PC-3 (cell line): ENCODE data around the gene IQGAP3. TPM values are rescaled to one million over a fixed set of nuclear protein-coding genes. Genes with fewer than 3 reads are reported as not detected.
A peak's percentile ranks its signal among the peaks of the same experiment; 100 is the strongest.

ENCODE experiments used
- ATAC-seq: fragments of 200-7000 bp; cut with Tn5 transposase; 2 replicates; pipeline ENCODE4 v1.9.1; 2020; ENCODE audit warnings: mild to moderate bottlenecking, moderate library complexity
- BruUV-seq: library from RNA; stranded (reverse); fragments of 400-500 nt; replicated peaks from 2 replicates; lab custom pipeline; 2021; lab: Mats Ljungman, UMichigan
- CTCF ChIA-PET: fragments of 300-600 bp; sonication (Branson Sonifier 250); formaldehyde crosslinking; loops from one replicate; lab custom pipeline; 2022; ENCODE audit warnings: antibody characterized with exemption; lab: Charles Lee
- POLR2A ChIA-PET: fragments of 300-600 bp; sonication (Branson Sonifier 250); formaldehyde crosslinking; loops from one replicate; lab custom pipeline; 2022; ENCODE audit warnings: antibody characterized with exemption; ENCODE audit not compliant: unreplicated experiment; lab: Charles Lee
- DNase-seq: peaks from one replicate; pipeline ENCODE4 v3.0.0-alpha.2; 2015
- H2AFZ ChIP-seq: fragments of 300-600 bp; sonication (generic); 2 replicates; pipeline ENCODE4 v1.6.0; 2016; ENCODE audit warnings: antibody characterized with exemption, low read length
- H3F3A ChIP-seq: fragments of 300-600 bp; sonication (generic); one replicate; pipeline ENCODE4 v1.6.0; 2017; ENCODE audit warnings: antibody characterized with exemption, low read length, control low read depth, mild to moderate bottlenecking; ENCODE audit not compliant: unreplicated experiment
- H3K27ac ChIP-seq: fragments of 300-600 bp; sonication (generic); 2 replicates; pipeline ENCODE4 v1.5.1; 2016; ENCODE audit warnings: mild to moderate bottlenecking, low read length
- H3K27me3 ChIP-seq: fragments of 300-600 bp; sonication (generic); 2 replicates; pipeline ENCODE4 v1.6.1; 2016; ENCODE audit warnings: low read length, mixed read lengths
- H3K36me3 ChIP-seq: fragments of 300-600 bp; sonication (generic); 2 replicates; pipeline ENCODE4 v1.6.1; 2016; ENCODE audit warnings: low read depth, mixed run types, low read length, mixed read lengths
- H3K4me1 ChIP-seq: fragments of 300-600 bp; sonication (generic); 2 replicates; pipeline ENCODE4 v1.5.1; 2016; ENCODE audit warnings: low read length; ENCODE audit not compliant: insufficient read depth
- H3K4me2 ChIP-seq: fragments of 300-600 bp; sonication (generic); 2 replicates; pipeline ENCODE4 v1.6.0; 2016; ENCODE audit warnings: low read length
- H3K4me3 ChIP-seq: fragments of 300-600 bp; sonication (generic); 2 replicates; pipeline ENCODE4 v1.5.1; 2016; ENCODE audit warnings: mild to moderate bottlenecking, low read length, mixed read lengths
- H3K79me2 ChIP-seq: fragments of 300-600 bp; sonication (generic); 2 replicates; pipeline ENCODE4 v1.6.1; 2017; ENCODE audit warnings: low read length, mixed read lengths
- H3K9ac ChIP-seq: fragments of 300-600 bp; sonication (generic); 2 replicates; pipeline ENCODE4 v1.6.0; 2016; ENCODE audit warnings: mild to moderate bottlenecking, low read length
- H3K9me2 ChIP-seq: fragments of 300-600 bp; sonication (generic); replicated peaks from 2 replicates; pipeline ENCODE4 v1.6.1; 2016; ENCODE audit warnings: mixed run types, low read length, mixed read lengths
- H3K9me3 ChIP-seq: fragments of 300-600 bp; sonication (generic); 2 replicates; pipeline ENCODE4 v1.6.1; 2016; ENCODE audit warnings: low read length, mixed read lengths
- H4K20me1 ChIP-seq: fragments of 300-600 bp; sonication (generic); 2 replicates; pipeline ENCODE4 v1.6.1; 2016; ENCODE audit warnings: low read length, mixed read lengths
- EZH2 ChIP-seq: fragments of 300-600 bp; sonication (generic); IDR thresholded peaks from one replicate; pipeline ENCODE4 v1.6.1; 2017; ENCODE audit warnings: antibody characterized with exemption, mild to moderate bottlenecking, low read length; ENCODE audit not compliant: unreplicated experiment
- EZH2phosphoT487 ChIP-seq: fragments of 300-600 bp; sonication (generic); IDR thresholded peaks from 2 replicates; pipeline ENCODE4 v1.6.1; 2018; ENCODE audit warnings: mild to moderate bottlenecking, antibody characterized with exemption, low read length, borderline replicate concordance
- intact Hi-C: fragments of 100-400 bp; cut with micrococcal nuclease; formaldehyde crosslinking; loops from 2 replicates; pipeline ENCODE4 v1.9.0; 2023
- total RNA-seq: library from RNA; depleted of rRNA; stranded (reverse); fragments of >200 nt; gene quantifications from 2 replicates; pipeline ENCODE4 v1.2.3, GENCODE V29; 2014
- TF ChIP-seq, protein P1 (sequence below): fragments of 300-600 bp; sonication (generic); conservative IDR thresholded peaks from 2 replicates; pipeline ENCODE4 v1.5.1; 2017; ENCODE audit warnings: antibody characterized with exemption, low read depth, mild to moderate bottlenecking, low read length

IQGAP3 gene
- total RNA-seq, 1 experiment from 2014 or later = 54.3 TPM

DNA sequence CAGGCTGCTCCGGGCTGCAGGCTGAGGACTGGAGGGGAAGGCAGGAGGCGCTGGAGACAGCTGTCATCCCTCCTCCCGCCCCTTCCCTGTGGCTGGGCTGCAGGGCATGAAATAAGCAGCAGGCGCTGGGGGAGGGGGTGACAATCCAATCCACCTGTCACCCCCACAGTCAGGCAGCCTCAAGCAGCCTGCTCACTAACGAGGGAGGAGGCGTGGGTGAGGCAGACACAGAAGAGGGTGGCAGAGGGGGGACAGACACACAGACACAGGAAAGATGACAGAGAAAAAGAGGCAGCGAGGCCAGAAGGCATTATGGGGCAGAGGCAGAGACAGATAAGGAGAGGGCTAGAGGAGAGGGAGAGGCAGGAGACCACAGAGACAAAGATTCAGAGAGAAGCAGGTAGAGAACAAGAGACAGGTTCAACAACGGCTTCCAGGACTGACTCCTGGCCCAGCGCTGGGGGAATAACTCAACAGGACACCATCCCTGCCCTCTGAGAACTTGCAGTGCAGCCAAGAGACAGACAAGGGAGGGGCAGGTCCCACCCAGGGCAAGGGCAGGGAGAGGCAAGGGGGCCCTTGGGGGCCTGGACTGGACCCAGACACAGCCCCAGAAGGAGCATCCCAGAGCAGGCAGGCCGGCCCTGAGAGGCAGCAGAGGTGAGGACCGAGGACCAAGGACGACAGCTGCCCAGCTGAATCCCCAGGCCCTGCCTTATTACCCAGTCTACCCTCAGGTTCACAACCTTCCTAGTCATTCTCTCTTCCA lies 83.0 kb downstream of the IQGAP3 start:
- no peak for DNase-seq
- intact Hi-C loops = no loop called here
- peaks cover 83% of the 10 kb centered on the region for H3K79me2 ChIP-seq
- POLR2A ChIA-PET = interaction anchor here (0.6 kb wide), 1 partner anchor 32 kb away, joined by 3 read pairs; no protein-coding TSS in a partner anchor
- H3K4me2 ChIP-seq = no peak overlapping the region
- H3K9me3 ChIP-seq = no peaks in the 10 kb centered on the region
- H3K27ac ChIP-seq = no peak overlapping the region
- 0 out of 2 replicates have a peak, but pooled peaks have one; percentile 11 for ATAC-seq
- H3K36me3 ChIP-seq = no peaks in the 10 kb centered on the region
- no peak overlapping the region for H2AFZ ChIP-seq
- no peaks in the 10 kb centered on the region for H3F3A ChIP-seq
- no peak overlapping the region for H3K9ac ChIP-seq
- no peaks in the 10 kb centered on the region for H3K9me2 ChIP-seq
- peaks cover 19% of the 10 kb centered on the region for H3K4me1 ChIP-seq
- H3K4me3 ChIP-seq = no peak overlapping the region
- no peak for TF ChIP-seq EZH2
- TF ChIP-seq, protein P1, sequence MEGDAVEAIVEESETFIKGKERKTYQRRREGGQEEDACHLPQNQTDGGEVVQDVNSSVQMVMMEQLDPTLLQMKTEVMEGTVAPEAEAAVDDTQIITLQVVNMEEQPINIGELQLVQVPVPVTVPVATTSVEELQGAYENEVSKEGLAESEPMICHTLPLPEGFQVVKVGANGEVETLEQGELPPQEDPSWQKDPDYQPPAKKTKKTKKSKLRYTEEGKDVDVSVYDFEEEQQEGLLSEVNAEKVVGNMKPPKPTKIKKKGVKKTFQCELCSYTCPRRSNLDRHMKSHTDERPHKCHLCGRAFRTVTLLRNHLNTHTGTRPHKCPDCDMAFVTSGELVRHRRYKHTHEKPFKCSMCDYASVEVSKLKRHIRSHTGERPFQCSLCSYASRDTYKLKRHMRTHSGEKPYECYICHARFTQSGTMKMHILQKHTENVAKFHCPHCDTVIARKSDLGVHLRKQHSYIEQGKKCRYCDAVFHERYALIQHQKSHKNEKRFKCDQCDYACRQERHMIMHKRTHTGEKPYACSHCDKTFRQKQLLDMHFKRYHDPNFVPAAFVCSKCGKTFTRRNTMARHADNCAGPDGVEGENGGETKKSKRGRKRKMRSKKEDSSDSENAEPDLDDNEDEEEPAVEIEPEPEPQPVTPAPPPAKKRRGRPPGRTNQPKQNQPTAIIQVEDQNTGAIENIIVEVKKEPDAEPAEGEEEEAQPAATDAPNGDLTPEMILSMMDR = no peak
- TF ChIP-seq EZH2phosphoT487 = no peak
- no peaks in the 10 kb centered on the region for H3K27me3 ChIP-seq
- CTCF ChIA-PET = no interaction called here
- H4K20me1 ChIP-seq = peaks cover 49% of the 10 kb centered on the region
- BruUV-seq = no TSS peak

DNA sequence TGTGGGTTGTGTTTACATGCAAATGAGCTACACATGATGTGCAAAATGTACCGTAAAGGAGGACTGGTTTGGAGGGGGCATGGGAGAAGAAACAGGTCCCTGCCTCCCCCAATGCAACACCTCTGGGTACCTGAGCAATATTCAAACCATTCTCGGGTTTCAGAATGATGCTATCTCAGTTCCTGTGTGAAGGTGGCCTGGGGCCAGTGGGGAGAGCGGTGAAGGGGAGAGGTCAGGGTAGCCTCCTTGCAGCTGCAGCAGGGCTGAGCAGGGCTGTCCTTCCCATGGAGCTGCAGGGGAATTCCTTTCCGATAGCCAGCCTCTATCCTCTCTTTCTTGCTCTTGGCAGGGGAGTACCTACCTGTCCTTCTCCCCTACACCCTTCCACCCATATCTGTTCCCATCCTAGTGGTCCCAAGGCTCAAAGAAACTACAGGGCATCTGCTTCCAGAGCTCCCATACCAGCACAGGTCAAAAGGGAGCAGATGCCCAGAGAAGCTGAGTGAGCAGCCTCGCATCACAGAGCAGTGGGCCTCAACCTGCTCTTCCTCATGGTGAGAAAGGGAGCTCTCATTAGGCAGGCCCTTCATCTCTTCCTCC lies 83.7 kb downstream of the IQGAP3 start:
- H3K4me1 ChIP-seq = peaks cover 19% of the 10 kb centered on the region
- H3K9me3 ChIP-seq = no peaks in the 10 kb centered on the region
- H3K36me3 ChIP-seq = no peaks in the 10 kb centered on the region
- H3K9me2 ChIP-seq = no peaks in the 10 kb centered on the region
- no peak overlapping the region for H3K9ac ChIP-seq
- POLR2A ChIA-PET = interaction anchor here (0.6 kb wide), 1 partner anchor 32 kb away, joined by 3 read pairs; no protein-coding TSS in a partner anchor
- peaks cover 42% of the 10 kb centered on the region for H4K20me1 ChIP-seq
- 0 out of 2 replicates have a peak overlapping the region, but pooled peaks have one; percentile 11 for H3K4me2 ChIP-seq
- H3K79me2 ChIP-seq = peaks cover 76% of the 10 kb centered on the region
- no peaks in the 10 kb centered on the region for H3K27me3 ChIP-seq
- no peaks in the 10 kb centered on the region for H3F3A ChIP-seq
- CTCF ChIA-PET = no interaction called here
- no peak overlapping the region for H2AFZ ChIP-seq
- no peak overlapping the region for H3K27ac ChIP-seq
- intact Hi-C loops = no loop called here
- DNase-seq (peak; percentile 26), ATAC-seq (no peak)
- TF ChIP-seq, protein P1 = no peak
- TF ChIP-seq EZH2 (no peak), EZH2phosphoT487 (no peak)
- no TSS peak for BruUV-seq
- no peak overlapping the region for H3K4me3 ChIP-seq
